Measurements from ENCODE around the gene CDC16.
A peak's percentile ranks its signal among the peaks of the same experiment; 100 is the strongest.

Gene CDC16

DNA sequence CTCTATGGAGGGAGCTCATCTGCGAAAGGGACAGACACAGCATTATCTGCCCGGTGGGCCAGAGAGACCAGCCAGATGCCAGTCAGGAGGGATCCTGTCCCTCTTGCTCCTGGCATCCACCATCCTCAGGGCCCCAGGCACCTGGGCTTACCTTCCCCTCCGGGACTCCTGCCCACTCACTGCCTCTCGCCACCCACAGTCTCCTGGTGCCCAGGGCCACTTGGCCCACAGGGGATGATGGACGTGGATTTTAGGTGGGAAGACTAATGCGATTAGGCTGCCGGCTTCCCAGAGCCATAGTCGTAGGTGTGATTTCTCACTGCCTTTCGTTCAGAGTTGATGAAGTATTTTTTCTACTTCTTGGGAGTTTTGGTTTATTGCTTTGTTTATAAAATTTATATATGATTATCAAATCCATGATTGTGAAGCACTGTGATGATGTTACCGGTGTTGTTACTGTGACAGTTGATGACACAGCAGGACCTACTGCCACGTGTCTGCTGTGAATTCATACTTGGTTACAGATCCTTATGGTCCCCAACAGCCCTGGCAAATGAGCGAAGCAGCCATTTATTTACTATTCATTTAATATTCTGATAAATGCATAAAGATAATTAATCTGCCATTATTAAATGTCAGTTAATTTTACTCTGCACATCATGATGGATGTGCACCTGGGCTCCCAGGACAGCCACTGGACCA, 65.1 kb downstream of the CDC16 start:
- DNase-seq (ENCODE audit: low read depth), result no peak

- DNase-seq (ENCODE audit: low read depth), result no peak
Measured at GRCh38 chr13:114303700-114304327, 69.1 kb downstream of the CDC16 start.

GRCh38 chr13:114304346-114305034, 69.8 kb downstream of the CDC16 start:
- no peak for DNase-seq (ENCODE audit: low read depth)

- DNase-seq (ENCODE audit: low read depth), result no peak
Measured at GRCh38 chr13:114309086-114309485, 74.4 kb downstream of the CDC16 start.

GRCh38 chr13:114309806-114310410, 75.2 kb downstream of the CDC16 start:
- DNase-seq (ENCODE audit: low read depth), result no peak

DNA sequence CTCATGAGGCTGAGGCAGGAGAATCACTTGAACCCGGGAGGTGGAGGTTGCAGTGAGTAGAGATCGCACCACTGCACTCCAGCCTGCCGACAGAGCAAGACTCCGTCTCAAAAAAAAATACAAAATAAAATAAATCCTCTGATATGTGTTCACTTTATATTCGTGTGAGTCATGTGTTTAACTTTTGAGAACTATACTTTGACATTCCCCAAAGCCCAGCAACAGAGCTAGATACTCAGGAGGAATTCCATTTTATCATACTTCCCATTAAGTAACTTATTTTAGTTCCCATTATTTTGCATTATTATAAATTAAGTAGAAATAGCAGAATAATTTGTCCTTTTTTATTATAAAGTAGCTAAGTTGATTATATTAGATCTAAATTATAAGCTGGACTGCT, 76.3 kb downstream of the CDC16 start:
- DNase-seq (ENCODE audit: low read depth), result no peak

- no peak for DNase-seq (ENCODE audit: low read depth)
Measured at GRCh38 chr13:114311387-114311786, 76.7 kb downstream of the CDC16 start.

- DNase-seq (ENCODE audit: low read depth), result no peak
Measured at GRCh38 chr13:114311908-114312307, 77.2 kb downstream of the CDC16 start.

GRCh38 chr13:114313061-114313860, 78.6 kb downstream of the CDC16 start:
- DNase-seq (ENCODE audit: low read depth), result no peak

- peak; percentile 68 for DNase-seq (ENCODE audit: low read depth)
Measured at GRCh38 chr13:114314074-114314912, 79.6 kb downstream of the CDC16 start, which contains the start of gene CHAMP1. Gene CHAMP1, plus strand, starts transcription at chr13:114314503. Its CDS starts 9,340 bp downstream, at chr13:114323843.

DNA sequence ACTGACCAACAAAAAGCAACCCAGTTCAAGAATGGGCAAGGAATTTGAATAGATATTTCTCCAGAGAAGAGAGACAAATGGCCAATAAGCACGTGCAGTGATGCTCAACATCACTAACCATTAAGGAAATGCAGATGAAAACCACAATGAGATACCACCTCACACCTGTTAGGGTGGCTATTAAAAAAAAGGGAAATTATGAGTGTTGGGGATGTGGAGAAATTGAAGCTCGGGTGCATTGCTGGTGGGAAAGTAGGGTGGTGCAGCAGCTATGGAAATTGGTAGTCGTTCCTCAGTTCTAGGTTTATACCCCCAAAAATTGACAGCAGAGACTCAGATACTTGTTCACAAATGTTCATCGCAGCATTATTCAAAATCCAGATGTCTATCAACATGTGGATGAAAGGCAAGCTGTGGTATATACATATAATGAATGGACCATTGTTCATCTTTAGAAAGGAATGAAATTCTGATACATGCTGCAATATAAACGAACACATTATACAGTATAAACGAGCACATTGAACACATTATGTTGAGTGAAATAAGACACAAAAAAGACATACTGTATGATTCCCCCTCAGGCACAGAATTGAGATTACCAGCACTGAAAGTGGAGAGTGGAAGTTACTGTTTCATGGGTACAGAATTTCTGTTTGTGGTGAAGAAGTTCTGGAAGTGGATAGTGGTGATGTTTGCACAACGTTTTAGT, 80.5 kb downstream of the CDC16 start:
- no peak for DNase-seq (ENCODE audit: low read depth)

GRCh38 chr13:114318624-114319023, 83.9 kb downstream of the CDC16 start:
- DNase-seq (ENCODE audit: low read depth), result no peak

DNA sequence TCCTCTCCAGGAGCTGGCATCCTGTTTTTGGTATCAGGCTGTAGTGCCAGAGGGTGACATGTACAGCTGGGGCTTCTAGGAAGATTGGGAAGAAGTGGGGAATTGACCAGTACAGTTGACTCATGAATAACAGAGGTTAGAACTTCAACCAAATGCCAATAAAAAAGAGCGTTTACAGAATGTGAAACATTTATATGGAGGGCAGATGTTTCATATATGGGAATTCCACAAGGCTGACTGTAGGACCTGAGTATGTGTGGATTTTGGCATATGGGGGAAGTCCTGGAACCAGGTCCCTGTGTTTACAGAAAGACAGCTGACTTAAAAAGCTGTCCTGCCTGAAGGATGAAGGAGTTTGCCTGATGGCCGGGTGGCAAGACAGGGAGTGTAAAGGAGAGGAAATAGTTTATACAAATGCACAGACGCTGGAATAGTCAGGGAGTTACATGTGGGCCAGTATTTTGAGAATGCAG, 84.8 kb downstream of the CDC16 start:
- no peak for DNase-seq (ENCODE audit: low read depth)

DNA sequence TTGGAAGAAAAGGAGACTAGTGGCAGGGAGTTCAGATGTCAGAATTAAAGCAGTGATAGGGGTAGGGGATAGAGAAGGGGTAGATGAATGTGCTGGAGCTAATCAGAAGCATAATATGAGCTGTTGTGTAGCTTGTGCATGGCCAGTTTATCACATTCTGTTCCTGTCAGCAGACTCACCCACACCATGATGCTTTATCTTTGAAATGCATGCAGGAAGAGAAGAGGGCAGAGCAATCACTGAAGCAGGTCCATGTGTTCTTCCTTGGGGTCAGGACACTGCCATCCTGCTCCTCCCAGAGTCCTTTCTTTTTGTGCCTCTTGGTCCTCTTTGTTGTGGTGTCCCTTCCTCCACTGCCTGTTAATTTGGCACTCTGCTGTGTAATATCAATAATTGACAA, 85.4 kb downstream of the CDC16 start:
- no peak for DNase-seq (ENCODE audit: low read depth)

DNA sequence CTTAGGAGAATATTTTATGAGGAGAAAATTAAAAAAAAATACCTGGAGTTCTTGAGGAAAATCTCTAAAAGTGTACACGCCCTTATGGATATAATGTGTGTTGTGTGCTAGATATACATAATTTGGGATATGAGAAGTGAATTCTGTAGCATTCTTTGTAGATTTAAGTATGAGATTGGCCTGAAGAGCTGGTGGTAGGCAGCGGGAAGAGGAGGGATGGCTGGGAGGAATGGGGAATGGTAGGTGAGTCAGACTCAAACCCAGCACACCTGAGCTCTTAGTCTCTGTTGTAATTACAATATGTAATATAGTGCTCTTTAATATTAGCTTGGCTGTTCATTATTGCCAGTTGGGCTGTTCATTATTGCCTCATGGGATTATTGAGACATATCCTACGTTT, 86.6 kb downstream of the CDC16 start:
- no peak for DNase-seq (ENCODE audit: low read depth)
